Kidney (tissue), 14 donors: ENCODE measurements around the gene PRR29. TPM values are rescaled to one million over a fixed set of nuclear protein-coding genes. Genes with fewer than 3 reads are reported as not detected.

ENCODE experiments used
- DNase-seq, 5 donors: peaks; one replicate each; pipeline ENCODE4 v3.0.0-alpha.2; 2013 to 2020
- FAIRE-seq: peaks from 2 replicates; lab custom pipeline; 2012; peaks lifted over from hg19 to GRCh38; lab: Jason Lieb, UNC
- H3K27ac ChIP-seq, 2 donors: one replicate each; pipeline ENCODE4 v1.7.0; 2013; ENCODE audit warnings: low read depth in 2 of 2, low read length in 2 of 2, inconsistent platforms in 1 of 2
- H3K27me3 ChIP-seq: one replicate; pipeline ENCODE4 v1.7.1; 2013; ENCODE audit warnings: low read length, inconsistent platforms; ENCODE audit not compliant: control insufficient read depth, insufficient read depth
- H3K36me3 ChIP-seq, 3 donors: one replicate each; pipeline versions ENCODE4 v1.7.0 to v1.7.1; 2013; ENCODE audit warnings: low read length in 3 of 3, control low read depth in 1 of 3, inconsistent platforms in 1 of 3; ENCODE audit not compliant: insufficient read depth in 3 of 3, control insufficient read depth in 2 of 3
- H3K4me1 ChIP-seq, 3 donors: one replicate each; pipeline versions ENCODE4 v1.7.0 to v1.7.1; 2013; ENCODE audit warnings: low read length in 3 of 3, inconsistent platforms in 1 of 3, low read depth in 1 of 3; ENCODE audit not compliant: control insufficient read depth in 2 of 3, insufficient read depth in 2 of 3
- H3K4me3 ChIP-seq, 3 donors: one replicate each; pipeline versions ENCODE4 v1.7.0 to v1.8.1; 2013; ENCODE audit warnings: low read length in 3 of 3, control low read depth in 1 of 3, inconsistent platforms in 1 of 3
- H3K9ac ChIP-seq, 3 donors: one replicate each; pipeline versions ENCODE4 v1.7.0 to v1.7.1; 2013; ENCODE audit warnings: low read length in 3 of 3, control low read depth in 1 of 3, inconsistent platforms in 1 of 3
- H3K9me3 ChIP-seq, 3 donors: one replicate each; pipeline versions ENCODE4 v1.7.0 to v1.7.1; 2013; ENCODE audit warnings: low read length in 3 of 3, control low read depth in 1 of 3, inconsistent platforms in 1 of 3; ENCODE audit not compliant: control insufficient read depth in 2 of 3, insufficient read depth in 1 of 3
- intact Hi-C: fragments of 100-400 bp; cut with DNase I; formaldehyde crosslinking; loops from one replicate; pipeline ENCODE4 v1.11.1; 2022
- polyA plus RNA-seq: library from polyadenylated mRNA; stranded (reverse); fragments of 350-450 nt; fragmentation: Illumina TruSeq; extraction: RNeasy Lipid Tissue Mini Kit (QIAGEN cat#74804); gene quantifications from one replicate; pipeline ENCODE4 v1.2.3, GENCODE V29; 2014; ENCODE audit warnings: low read depth, low replicate concordance; ENCODE audit not compliant: insufficient read depth
- total RNA-seq: library from RNA; stranded (reverse); fragmentation: NEBNext Ultra II Directional; extraction: Animal tissue kit (Norgen Biotek cat#: 25700); gene quantifications from one replicate; pipeline ENCODE4 v1.2.1, GENCODE V29; 2021
- TF ChIP-seq, protein P1 (sequence below): IDR thresholded peaks from 3 replicates; pipeline ENCODE4 v1.5.1; 2012; ENCODE audit warnings: mild to moderate bottlenecking, moderate library complexity, borderline replicate concordance; ENCODE audit not compliant: insufficient read depth; ENCODE audit errors: extremely low read depth
- donor health status: control.
- donor health status: control.
- donor health status: control.
- donor health status: control.
- donor health status: control.
- donor health status: DM: yes; HTN: yes; CAD: no.
- donor health status: Normal renal cell carcinoma (clear cell type).

Gene PRR29
- total and polyA plus RNA-seq, 2 donors from 2014 or later: 1.2 to 4.4 TPM

DNA sequence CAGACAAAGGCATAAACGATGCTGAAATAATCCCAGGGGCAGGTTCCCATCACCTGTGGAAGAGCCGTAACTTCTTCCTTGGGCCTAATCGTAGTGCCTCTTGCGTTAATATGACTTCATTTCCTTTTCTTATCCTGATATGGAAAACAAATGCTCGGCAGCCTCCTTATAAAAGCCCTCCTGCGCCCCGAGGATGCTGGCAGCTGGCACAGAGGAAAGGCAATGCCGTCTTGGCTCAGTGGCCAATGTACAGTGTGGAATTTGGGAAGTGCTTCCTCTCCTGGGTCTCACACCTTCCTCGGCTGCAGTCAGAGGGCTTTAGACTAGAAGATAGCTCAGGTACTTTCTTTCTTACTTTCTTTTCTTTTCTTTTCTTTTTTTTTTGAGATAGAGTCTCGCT is 28.9 kb upstream of the PRR29 start:
- TF ChIP-seq, protein P1, sequence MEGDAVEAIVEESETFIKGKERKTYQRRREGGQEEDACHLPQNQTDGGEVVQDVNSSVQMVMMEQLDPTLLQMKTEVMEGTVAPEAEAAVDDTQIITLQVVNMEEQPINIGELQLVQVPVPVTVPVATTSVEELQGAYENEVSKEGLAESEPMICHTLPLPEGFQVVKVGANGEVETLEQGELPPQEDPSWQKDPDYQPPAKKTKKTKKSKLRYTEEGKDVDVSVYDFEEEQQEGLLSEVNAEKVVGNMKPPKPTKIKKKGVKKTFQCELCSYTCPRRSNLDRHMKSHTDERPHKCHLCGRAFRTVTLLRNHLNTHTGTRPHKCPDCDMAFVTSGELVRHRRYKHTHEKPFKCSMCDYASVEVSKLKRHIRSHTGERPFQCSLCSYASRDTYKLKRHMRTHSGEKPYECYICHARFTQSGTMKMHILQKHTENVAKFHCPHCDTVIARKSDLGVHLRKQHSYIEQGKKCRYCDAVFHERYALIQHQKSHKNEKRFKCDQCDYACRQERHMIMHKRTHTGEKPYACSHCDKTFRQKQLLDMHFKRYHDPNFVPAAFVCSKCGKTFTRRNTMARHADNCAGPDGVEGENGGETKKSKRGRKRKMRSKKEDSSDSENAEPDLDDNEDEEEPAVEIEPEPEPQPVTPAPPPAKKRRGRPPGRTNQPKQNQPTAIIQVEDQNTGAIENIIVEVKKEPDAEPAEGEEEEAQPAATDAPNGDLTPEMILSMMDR: no peak
- no peak overlapping the region for H3K4me3 ChIP-seq
- H3K4me1 ChIP-seq: no peaks in the 10 kb centered on the region
- no peak overlapping the region for H3K9ac ChIP-seq
- FAIRE-seq (no peak), DNase-seq (no peak)
- H3K27ac ChIP-seq: no peak overlapping the region
- no peaks in the 10 kb centered on the region for H3K9me3 ChIP-seq
- intact Hi-C loops: no loop called here
- H3K36me3 ChIP-seq: no peaks in the 10 kb centered on the region
- no peaks in the 10 kb centered on the region for H3K27me3 ChIP-seq

DNA sequence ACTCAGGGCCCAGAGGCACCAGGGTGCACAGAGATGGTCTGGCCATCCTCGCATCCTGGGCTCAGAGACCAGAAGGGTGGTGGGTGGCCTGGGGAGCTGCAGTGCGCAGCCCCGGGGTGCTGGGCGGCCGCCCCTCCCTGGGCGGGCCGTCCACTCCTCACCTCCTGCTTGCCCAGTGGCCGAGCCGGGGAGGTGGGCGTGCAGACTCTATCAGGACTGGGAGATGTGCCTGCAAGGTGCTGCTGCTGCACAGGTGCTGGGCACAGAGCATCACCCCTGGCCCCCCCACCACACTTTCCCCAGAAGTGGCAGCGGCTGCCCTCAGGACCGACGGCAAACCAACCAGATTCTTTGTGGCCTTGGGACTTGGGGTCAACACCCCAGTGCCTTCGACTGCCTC is 25.4 kb upstream of the PRR29 start, which contains the start of gene SCN4A:
Gene SCN4A, minus strand, starts transcription at position 123 of the 400 bp plus-strand sequence. Its CDS starts 77 bp downstream, at position 46.
- Histone ChIP-seq H3K9me3 (no peaks in the 10 kb centered on the region), H3K36me3 (no peaks in the 10 kb centered on the region), H3K4me3 (no peak within 1 kb of the TSS), H3K27ac (no peak within 1 kb of the TSS), H3K4me1 (no peaks in the 10 kb centered on the region), H3K9ac (no peak within 1 kb of the TSS), H3K27me3 (no peaks in the 10 kb centered on the region)
- FAIRE-seq: no peak
- DNase-seq: peak in 1 of 5 donors; percentile 23
- TF ChIP-seq, protein P1: no peak
- intact Hi-C loops: no loop called here

DNA sequence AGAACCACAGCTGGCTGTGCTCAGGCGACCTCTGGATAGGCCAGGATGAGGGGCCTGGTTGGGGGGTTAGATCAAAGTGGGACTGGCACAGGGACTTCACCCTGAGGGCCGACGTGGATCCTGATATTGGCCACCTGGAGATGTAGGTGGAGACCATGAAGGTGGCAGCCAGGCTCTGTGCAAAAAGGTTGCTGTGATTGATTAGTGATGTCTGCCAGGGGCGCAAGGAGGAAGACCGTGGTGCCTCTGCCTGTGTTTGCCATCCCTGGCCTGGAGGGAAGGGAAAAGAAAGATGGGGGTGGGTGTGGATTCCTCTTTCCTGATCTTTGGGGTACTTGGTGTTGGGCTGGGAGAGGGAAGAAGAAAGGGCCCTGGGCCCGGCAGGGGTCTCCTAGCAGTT is 24.9 kb upstream of the PRR29 start:
- Histone ChIP-seq H3K9ac (no peak overlapping the region), H3K36me3 (no peaks in the 10 kb centered on the region), H3K4me3 (no peak overlapping the region), H3K27ac (no peak overlapping the region), H3K9me3 (no peaks in the 10 kb centered on the region), H3K4me1 (no peaks in the 10 kb centered on the region), H3K27me3 (no peaks in the 10 kb centered on the region)
- TF ChIP-seq, protein P1: no peak
- DNase-seq: peak in 1 of 5 donors; percentile 23
- intact Hi-C loops: no loop called here
- FAIRE-seq: no peak
